HG02642 (cell line): ENCODE measurements around the gene SOAT1.
"Not testable (repeated sequence)": the region's sequence is repeated elsewhere in the genome, so short reads cannot be mapped to it uniquely, and the experiment has no call there.

ENCODE experiments used
- ATAC-seq: cut with Tn5 transposase; IDR thresholded peaks from one replicate; pipeline ENCODE4 v1.9.1; 2021; ENCODE audit warnings: mild to moderate bottlenecking; ENCODE audit not compliant: unreplicated experiment, poor library complexity

Gene SOAT1

DNA sequence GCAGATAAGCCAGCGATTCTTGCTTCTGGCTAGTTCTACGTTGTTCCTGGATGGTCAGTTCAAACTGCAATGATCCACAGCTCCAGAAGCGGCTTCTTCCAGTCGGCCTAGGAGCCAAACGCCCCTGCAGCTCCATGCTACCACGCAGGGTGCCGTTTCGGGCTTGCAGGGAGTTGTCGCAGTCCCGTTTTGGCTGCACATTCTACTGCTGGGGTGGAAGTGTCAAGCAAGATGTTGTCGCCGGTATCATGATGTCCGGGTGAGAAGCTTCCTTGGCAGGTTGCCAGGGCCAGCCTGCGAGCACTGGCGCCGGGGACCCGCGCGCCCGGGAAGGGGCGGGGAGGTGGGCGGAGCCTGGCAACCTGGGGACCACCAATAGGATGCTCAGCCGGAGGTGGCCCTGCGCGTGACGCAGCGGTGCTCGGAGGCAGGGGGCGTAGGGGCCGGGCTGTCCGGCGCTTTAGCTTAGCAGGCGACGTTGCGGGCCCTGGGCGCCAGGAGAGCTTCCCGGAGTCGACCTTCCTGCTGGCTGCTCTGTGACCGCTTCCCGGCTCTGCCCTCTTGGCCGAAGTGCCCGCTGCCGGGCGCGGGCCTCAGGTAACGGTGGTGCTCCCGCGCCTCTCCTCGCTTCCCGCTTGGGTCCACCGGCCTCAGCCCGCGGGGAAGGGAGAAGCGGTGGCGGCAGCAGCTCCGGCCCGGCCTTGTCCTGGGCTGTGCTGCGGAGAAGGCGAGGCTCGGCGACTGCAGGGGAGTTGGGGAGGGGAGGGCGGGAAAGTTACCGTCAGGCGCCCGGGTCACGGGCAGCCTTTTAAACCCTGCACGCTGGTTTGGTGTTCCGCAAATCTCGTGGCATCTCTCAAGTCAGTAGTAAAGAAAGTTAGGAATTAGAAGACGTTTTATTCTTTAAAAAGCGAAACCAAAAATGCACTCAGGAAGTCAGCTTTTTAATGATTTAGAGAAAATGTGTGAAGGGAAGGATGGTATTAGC lies at the start of gene SOAT1:
TSS of gene SOAT1 (plus strand) at position 458 of the 988 bp plus-strand sequence. CDS start 8,888 bp downstream, outside the sequence.
- peak; percentile 97 for ATAC-seq

DNA sequence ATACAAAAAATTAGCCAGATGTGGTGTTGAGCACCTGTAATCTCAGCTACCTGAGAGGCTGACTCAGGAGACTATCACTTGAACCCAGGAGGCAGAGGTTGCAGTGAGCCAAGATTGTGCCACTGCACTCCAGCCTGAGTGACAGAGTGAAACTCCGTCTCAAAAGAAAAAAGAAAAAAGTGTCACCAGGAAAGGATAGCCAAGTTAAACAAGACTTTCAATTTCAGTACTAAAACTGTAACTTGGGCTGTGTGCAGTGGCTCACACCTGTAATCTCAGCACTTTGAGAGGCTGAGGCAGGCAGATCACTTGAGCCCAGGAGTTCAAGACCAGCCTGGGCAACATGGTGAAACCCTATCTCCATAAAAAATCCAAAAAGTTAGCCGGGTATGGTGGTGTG lies 48.2 kb upstream of the SOAT1 start:
- peak; percentile 45 for ATAC-seq

DNA sequence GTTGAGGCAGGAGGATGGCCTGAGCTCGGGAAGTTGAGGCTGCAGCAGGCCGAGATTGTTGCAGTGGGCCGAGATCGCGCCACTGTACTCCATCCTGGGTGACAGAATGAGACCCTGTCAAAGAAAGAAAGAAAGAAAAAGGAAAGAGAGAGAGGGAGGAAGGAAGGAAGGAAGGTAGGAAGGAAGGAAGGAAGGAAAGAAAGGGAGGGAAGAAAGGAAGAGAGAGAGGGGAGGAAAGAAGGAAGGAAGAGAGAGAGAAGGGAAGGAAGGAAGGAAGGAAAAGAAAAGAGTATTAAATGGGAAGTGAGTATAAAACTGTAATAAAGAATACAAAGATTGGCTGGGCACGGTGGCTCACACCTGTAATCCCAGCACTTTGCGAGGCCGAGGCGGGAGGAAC lies 45.7 kb upstream of the SOAT1 start:
- no peak for ATAC-seq

DNA sequence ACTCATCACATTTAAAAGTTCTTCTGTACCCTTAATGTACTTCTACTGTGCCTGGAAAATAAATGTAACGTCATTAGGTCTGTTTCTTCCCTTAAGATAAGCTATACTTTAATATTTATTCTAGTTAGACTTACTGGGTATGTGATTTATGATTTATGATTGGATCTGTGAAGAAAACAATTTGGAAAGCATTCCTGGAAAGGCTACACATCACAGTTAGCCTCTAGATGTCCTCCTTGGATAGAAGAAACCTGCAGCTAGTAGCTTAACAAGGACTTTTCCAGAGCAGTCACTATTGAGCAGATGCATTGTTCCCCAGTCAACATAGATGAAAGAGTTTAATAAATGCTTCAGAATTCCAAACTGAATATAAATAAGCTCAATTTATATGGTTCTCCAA lies 41.9 kb upstream of the SOAT1 start:
- no peak for ATAC-seq

DNA sequence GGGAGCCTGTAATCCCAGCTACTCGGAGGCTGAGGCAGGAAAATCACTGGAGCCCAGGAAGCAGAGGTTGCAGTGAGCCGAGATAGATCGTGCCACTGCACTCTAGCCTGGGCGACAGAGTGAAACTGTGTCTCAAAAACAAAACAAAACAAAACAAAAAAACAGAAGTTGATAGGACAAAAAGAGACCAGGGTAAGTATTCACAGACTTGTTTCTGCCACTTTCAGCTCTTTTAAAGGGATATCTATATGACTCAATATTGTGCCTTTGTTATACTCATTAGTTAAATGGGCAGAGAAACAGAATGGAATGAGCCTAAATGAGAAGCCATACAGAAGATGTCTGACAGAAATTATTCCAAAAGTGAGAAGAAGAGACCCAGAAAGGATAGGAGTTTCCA lies 41.0 kb upstream of the SOAT1 start:
- no peak for ATAC-seq

DNA sequence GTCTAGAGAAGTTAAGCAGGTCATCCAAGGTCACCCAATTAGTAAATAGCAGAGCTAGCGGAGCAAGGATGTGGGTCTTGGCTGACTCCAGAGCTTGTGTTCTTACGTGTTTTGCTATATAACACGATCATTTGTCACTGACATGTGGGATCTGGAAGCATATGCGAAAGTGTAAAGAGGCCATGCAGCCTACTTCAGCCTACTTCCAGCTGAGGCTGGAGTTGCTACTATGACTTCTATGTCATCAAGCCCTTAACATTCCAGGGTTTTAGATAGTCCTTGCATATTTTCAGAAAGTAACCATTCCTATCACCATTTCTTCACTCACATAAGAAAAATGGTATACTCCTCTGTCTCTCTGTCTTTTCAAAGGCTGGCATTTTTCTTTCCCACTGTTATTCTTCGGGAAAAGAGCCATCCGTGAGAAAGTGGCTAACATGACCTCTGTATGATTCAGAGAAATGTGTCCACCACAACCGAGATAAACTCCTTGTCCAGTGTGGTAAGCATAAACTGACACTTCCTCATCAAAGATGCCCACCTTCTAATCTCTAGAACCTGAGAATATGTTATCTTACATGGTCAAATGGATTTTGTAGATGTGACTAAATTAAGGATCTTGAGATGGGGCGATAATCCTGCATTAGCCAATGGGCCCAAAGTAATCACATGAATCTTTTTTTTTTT lies 40.2 kb upstream of the SOAT1 start:
- no peak for ATAC-seq

DNA sequence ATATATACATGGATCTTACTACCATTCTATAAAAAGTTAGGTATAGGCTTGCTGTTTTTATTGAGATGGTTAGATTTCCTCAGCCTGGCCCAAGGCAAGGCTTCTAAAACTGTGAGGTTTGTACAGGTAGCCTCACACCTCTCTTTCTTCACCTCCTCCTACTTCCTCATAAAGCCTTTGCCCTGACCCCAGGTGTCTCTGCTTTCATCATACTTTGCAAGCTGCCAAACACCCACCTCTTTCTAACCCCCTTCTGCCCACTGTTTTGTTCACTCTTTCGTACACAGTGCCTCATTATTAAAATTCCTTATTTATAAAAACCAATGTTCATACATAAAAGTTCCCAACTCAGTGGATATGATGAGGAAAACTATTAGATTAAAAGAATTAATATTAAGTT lies 31.4 kb upstream of the SOAT1 start:
- ATAC-seq, result no peak

DNA sequence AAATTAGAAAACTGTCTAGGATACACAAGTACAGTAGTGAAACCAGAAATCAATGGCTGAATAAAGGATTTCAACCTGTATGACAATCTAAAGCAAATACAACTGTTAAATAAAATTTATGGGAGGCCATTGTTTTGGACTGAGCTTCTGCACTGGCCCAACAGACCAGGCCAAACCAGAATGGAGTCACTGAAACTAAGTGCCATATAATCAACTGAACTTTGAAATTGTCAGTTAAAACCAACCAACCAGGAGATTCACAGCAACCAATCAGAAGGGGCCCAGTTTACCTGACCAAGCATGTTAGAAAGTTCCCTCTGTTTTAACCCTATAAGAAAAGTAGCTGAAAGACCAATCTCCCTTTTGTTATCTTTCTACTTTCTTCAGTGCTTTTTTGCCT lies 30.5 kb upstream of the SOAT1 start:
- no peak for ATAC-seq

DNA sequence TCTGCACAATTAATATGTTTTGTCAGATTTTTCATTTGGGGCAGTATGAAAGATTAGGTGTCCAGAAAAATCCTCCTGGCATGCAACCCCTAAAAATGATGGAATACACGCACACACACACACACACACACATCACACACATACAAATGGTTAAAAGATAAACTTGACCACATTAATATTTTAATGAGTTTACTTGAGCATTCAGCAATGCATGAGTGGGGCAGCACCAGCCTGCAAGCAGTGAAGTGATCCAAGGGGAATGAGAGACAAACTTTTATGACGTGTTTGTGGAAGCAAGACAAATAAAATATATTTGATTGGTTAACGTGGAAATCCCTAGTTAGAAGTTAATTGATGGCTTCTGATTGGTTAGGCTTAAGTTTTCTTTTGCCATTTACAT lies 29.1 kb upstream of the SOAT1 start:
- ATAC-seq, result no peak

DNA sequence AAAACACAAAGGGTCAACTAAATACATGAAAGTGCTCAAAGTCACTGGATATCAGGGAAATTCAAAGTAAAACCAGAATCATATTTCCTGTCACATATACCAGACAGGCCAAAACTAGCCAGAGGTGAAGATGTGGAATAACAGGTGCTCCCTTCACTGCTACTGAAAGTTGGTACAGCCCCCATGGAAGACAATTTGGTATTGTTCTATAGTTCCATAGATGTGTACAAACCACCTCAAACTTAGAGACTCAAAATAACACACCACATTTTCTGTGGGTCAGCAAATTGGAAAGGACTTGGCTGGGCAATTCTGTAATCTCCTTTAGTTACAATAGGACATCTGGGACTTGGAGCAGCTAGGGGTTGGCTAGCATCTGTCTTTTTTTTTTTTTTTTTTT lies 24.5 kb upstream of the SOAT1 start:
- no peak for ATAC-seq

DNA sequence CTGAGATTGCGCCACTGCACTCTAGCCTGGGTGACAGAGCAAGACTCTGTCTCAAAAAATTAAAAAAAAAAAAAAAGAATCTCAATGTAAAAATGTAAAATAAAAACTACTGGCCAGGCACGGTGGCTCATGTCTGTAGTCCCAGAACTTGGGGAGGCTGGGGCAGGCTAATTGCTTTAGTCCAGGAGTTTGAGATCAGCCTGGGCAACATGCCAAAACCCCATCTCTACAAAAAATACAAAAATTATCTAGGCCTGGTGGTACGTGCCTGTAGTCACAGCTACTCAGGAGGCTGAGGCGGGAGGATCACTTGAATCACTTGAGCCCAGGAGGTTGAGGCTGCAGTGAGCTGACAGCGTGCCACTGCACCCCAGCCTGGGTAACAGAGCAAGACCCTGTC lies 19.2 kb upstream of the SOAT1 start:
- ATAC-seq, result not testable (repeated sequence)

DNA sequence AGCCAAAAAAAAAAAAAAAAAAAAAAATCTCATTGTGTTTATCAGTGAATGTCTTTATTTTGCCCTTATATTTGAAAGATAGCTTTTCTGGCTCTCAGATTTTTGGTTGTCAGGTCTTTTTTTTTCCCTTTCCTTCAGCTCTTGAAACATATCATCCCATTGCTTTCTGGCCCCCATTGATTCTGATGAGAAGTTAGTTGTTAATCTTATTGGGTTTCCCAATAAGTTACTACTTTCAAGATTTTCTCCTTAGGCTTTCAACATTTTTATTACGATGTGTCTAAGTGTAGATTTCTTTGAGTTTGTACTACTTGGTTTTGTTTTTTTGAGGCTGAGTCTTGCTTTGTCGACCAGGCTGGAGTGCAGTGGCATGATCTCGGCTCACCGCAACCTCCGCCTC lies 14.7 kb upstream of the SOAT1 start:
- no peak for ATAC-seq

DNA sequence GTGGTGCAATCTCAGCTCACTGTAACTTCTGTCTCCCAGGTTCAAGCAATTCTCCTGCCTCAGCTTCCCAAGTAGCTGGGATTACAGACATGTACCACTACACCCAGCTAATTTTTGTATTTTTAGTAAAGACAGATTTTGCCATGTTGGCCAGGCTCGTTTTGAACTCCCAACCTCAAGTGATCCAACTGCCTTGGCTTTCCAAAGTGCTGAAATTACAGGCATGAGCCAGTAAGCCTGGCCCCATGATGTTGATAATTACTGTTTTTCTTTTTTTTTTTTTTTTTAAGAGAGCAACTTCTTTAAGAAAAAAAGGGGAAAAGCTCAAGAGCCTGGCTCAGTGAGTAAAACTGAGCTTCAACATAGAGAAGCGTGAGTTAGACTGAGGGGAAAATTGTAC lies 9.6 kb upstream of the SOAT1 start:
- ATAC-seq, result no peak

DNA sequence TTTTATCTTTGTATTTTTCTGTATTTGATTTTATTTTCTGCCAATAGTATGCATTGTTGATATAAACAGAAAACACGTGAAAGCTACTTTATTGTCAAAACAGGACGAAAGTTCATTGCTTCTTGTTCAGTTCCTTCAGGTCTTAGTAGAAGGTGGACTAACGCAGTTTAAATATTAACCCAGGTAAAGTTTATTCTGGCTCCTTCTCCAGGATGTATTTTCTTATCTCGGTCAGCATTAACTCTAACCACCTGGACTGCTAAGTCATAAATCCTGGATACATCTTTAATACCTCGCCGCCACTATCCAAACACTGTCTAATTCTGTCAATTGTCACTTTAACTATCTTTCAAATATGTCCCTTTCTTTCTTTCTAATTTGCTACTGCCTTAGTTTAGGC lies 5.7 kb upstream of the SOAT1 start:
- ATAC-seq, result no peak

DNA sequence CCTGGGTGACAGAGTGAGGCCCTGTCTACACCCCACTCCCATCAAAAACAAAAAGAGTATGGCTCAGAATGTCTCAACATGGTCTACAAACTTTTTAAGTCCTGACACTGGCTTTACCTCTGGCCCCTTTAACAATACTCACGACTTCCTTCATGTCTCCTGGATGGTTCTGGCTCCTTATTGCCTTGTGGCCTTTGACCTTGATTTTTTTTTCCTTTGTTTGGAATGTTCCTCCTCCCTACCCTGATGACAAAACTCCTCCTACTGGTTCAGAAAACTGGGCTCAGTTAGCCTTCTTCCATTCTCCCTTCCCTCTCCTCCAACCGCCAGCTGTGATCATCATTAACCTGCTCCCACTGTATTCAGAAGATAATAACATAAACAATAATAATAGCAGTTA lies 4.6 kb upstream of the SOAT1 start:
- no peak for ATAC-seq

DNA sequence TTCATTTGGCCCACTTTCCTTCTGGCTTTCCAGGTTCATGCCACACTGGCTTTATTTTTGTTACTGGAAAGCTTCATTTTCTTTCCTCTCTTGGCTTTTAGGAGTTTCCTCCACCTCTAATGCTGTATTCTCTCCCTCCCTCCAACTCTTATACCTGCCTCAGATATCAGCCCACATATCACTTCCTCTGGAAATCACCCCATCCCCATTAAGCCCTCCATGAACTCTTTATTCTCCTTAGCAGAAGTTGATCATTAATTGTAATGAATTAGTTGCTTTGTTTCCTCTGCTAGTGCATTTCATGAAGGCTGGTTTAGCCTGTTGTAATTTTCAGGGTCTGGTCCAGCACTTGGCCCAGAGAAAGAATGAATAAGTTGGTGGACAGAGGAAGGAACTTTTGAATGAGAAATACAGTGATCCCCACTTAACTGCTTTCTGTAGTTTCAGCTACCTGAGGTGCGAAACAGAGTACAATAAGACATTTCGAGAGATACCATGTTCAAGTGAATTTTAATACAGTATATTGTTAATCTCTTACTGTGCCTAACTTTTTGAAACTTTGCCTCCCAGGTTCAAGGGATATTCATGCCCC lies 1.7 kb downstream of the SOAT1 start:
- no peak for ATAC-seq

DNA sequence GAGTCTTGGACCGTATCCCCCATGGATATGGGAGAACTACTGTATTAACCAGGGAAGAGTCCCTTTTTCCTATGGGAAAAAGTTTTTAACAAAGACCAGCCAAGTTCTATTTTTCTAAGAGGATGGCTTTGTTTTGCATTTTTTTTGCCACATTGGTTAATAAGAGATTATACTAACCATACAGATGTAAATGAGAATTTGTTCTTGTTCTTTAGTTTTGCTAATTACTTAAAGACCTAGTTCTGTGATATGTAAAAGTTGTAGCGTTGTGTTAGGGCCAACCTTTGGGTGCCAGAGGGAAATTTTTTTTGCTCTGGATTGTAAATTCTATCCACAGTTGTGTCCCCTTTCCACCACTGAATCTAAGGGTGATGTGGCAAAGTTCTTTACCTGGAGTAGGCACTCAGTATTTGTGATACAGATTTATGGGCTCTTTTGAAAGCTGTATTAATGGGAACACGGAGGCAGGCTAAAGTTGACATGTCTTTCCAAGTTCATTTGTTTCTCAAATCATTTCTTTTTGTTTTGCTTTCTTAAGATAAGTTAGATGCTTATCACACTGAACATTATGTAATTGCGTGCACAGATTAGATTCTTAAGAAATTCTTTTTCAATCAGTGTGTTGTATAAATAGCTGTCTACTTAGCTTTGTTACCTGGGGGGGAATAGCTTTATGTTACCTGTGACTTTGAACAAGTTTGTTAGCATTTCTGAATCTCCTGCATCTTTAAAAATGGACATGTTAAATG lies 2.9 kb downstream of the SOAT1 start:
- no peak for ATAC-seq

DNA sequence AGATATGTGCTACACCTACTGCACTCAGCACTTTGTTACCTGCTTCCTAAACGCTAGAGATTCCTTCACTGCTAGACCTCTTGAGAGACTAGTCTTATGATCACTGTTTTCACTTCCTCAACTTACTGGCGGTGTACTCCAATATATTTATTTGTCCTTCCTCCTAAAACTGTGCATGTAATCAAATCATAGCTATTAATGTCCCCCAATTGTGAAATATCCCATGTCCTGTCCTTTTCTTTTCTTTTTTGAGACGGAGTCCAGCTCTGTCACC lies 3.4 kb downstream of the SOAT1 start:
- no peak for ATAC-seq

DNA sequence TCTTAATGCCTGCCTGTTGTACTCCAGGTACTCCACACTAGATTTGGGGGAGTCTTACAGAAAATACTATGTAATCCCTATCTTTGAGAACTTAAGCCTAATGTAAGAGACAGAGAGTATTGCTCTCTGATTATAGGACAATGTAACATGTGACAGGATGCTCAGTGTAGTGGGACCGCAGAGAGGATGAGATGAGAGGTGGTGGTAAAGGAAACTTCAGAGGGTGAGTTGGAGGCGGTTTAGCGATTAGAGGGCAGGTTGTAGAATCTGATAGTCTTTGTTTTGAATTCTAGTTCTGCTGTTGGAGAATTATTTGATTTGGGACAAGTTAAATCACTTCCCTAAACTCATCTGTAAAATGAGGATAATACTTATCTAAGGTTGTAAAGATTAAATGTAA lies 5.4 kb downstream of the SOAT1 start:
- peak; percentile 79 for ATAC-seq

DNA sequence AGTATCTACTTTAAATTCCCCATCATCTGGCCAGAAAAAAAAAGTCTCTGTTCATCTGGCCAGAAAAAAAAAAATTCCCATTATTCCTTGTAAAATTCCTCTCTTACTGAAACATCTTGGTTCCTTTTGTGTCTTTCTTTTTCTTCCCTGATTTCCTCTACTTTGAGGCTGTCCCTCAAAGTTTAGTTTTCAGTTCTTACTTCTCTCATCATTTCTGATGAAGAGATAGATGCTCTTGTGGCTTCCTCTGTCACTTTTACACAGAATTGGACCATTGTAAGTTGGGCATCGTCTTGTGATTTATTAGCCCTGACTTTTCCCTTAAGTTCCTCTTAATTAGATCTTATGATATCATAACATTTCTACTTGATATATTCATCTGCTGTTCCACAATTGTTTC lies 6.5 kb downstream of the SOAT1 start:
- ATAC-seq, result no peak

DNA sequence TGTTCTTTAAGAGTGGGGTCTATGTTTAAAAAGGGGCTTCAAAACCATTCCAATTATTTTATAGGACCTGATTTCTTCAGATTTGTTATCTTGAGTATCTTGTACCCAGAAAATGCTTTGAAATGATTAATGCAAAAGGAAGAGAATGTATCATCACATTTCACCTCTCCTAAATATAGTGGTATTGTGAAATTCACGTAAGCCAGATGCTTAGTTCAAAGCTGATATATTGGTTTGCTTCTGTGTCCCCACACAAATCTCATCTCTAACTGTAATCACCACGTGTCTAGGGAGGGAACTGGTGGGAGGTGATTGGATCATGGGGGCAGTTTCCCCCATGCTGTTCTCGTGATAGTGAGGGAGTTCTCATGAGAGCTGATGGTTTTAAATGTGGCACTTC lies 8.5 kb downstream of the SOAT1 start:
- no peak for ATAC-seq
